ENCODE results near the gene FCHSD2. TPM values are rescaled to one million over a fixed set of nuclear protein-coding genes. Genes with fewer than 3 reads are reported as not detected.
A peak's percentile ranks its signal among the peaks of the same experiment; 100 is the strongest.

FCHSD2 gene
- total RNA-seq, 2 donors from 2014 or later = 12.1 to 20.9 TPM

- no peaks in the 10 kb centered on the region for H3K9me3 ChIP-seq
- DNase-seq = no peak
- intact Hi-C loops (cut with DNase I) = no loop called here
- no peak overlapping the region for H3K27ac ChIP-seq
- no peak overlapping the region for H3K4me3 ChIP-seq
- H3K27me3 ChIP-seq = no peaks in the 10 kb centered on the region
- TF ChIP-seq CTCF (IDR thresholded peaks at IDR 0.05) = no peak
- no peaks in the 10 kb centered on the region for H3K4me1 ChIP-seq
- H3K36me3 ChIP-seq = no peaks in the 10 kb centered on the region
- no peak overlapping the region for H3K9ac ChIP-seq (ENCODE audit: low read depth in 2 of 2, low read length in 2 of 2)
These were observed 286.1 kb downstream of the FCHSD2 start for GRCh38 chr11:72856065-72856464.

GRCh38 chr11:72851726-72852125 lies 290.4 kb downstream of the FCHSD2 start:
- H3K27me3 ChIP-seq = no peaks in the 10 kb centered on the region
- intact Hi-C loops (cut with DNase I) = no loop called here
- H3K4me3 ChIP-seq = no peak overlapping the region
- H3K9ac ChIP-seq (ENCODE audit: low read depth in 2 of 2, low read length in 2 of 2) = no peak overlapping the region
- H3K36me3 ChIP-seq = no peaks in the 10 kb centered on the region
- no peak for TF ChIP-seq CTCF (IDR thresholded peaks at IDR 0.05)
- no peak overlapping the region for H3K27ac ChIP-seq
- no peak for DNase-seq
- H3K4me1 ChIP-seq = no peaks in the 10 kb centered on the region
- H3K9me3 ChIP-seq = no peaks in the 10 kb centered on the region

GRCh38 chr11:72850832-72851231 lies 291.3 kb downstream of the FCHSD2 start:
- Histone ChIP-seq H3K27ac (no peak overlapping the region), H3K27me3 (no peaks in the 10 kb centered on the region), H3K9me3 (no peaks in the 10 kb centered on the region), H3K36me3 (no peaks in the 10 kb centered on the region), H3K4me1 (no peaks in the 10 kb centered on the region), H3K4me3 (no peak overlapping the region), H3K9ac (ENCODE audit: low read depth in 2 of 2, low read length in 2 of 2) (no peak overlapping the region)
- no peak for TF ChIP-seq CTCF (IDR thresholded peaks at IDR 0.05)
- no peak for DNase-seq
- intact Hi-C loops (cut with DNase I) = no loop called here

- Histone ChIP-seq H3K9ac (ENCODE audit: low read depth in 2 of 2, low read length in 2 of 2) (no peak overlapping the region), H3K9me3 (no peaks in the 10 kb centered on the region), H3K36me3 (no peaks in the 10 kb centered on the region), H3K27me3 (no peaks in the 10 kb centered on the region), H3K27ac (no peak overlapping the region), H3K4me3 (no peak overlapping the region), H3K4me1 (no peaks in the 10 kb centered on the region)
- intact Hi-C loops (cut with DNase I) = no loop called here
- no peak for DNase-seq
- peak; percentile 60 for TF ChIP-seq CTCF (IDR thresholded peaks at IDR 0.05)
These were observed 293.2 kb downstream of the FCHSD2 start for GRCh38 chr11:72848846-72849466.

GRCh38 chr11:72844356-72844755 lies 297.8 kb downstream of the FCHSD2 start:
- H3K27ac ChIP-seq = no peak overlapping the region
- TF ChIP-seq CTCF (IDR thresholded peaks at IDR 0.05) = no peak
- H3K27me3 ChIP-seq = no peaks in the 10 kb centered on the region
- no peaks in the 10 kb centered on the region for H3K36me3 ChIP-seq
- no peaks in the 10 kb centered on the region for H3K9me3 ChIP-seq
- DNase-seq = no peak
- no peaks in the 10 kb centered on the region for H3K4me1 ChIP-seq
- no peak overlapping the region for H3K4me3 ChIP-seq
- intact Hi-C loops (cut with DNase I) = no loop called here
- no peak overlapping the region for H3K9ac ChIP-seq (ENCODE audit: low read depth in 2 of 2, low read length in 2 of 2)

Data from colonic mucosa (tissue), 4 donors.